Measurements from ENCODE around the gene MRPL2.

The MRPL2 gene

DNA sequence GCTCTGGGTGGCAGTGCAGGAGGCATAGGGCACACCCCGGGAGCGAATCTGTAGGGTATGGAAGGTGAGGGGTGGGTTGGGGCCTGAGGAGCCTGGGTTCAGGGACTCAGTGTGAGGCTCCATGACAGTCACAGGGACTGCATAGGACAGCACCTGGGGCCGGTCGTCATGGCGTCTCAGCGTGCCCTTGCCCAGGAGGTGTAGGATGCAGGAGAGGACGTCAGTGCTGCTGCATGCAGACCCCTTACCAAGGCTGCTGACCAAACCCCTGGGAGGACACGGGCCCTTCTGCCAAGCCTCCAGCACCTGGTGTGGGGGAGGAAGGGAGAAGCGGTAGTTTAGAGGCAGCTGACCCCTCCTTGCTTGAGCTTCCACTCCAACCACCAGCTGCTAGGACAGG is 21.5 kb downstream of the MRPL2 start:
- Histone ChIP-seq H2BK120ac (ENCODE audit: low read depth, low read length) (no peak overlapping the region), H2BK5ac (ENCODE audit: low read length) (peak overlapping the region; percentile 75), H3K4me3 (ENCODE audit: low read length in 2 of 2) (no peak overlapping the region), H4K8ac (ENCODE audit: low read depth, low read length) (no peak overlapping the region), H3K9ac (ENCODE audit: low read depth, low read length, poor library complexity) (no peak overlapping the region), H3K4me1 (ENCODE audit: control insufficient read depth in 2 of 2, insufficient read depth in 1 of 2, low read depth in 1 of 2, low read length in 2 of 2) (peaks cover 0 to 3% of the 10 kb centered on the region in 2 donors), H3K4me2 (ENCODE audit: insufficient read depth, low read length, poor library complexity, severe bottlenecking) (no peak overlapping the region), H3K4ac (ENCODE audit: low read length) (no peak overlapping the region), H3K14ac (ENCODE audit: low read length) (peak overlapping the region; percentile 38), H3K9me3 (replicated peaks in 1 of 2; ENCODE audit: control insufficient read depth in 2 of 2, insufficient read depth in 1 of 2, low read depth in 1 of 2, low read length in 2 of 2) (no peaks in the 10 kb centered on the region), H2AFZ (ENCODE audit: low read length) (no peak overlapping the region), H3K36me3 (replicated peaks in 1 of 2; ENCODE audit: control insufficient read depth in 2 of 2, insufficient read depth in 2 of 2, low read length in 2 of 2) (peaks cover 55 to 84% of the 10 kb centered on the region in 2 donors), H2BK12ac (ENCODE audit: low read length) (no peak overlapping the region), H3K27me3 (ENCODE audit: control insufficient read depth in 3 of 3, insufficient read depth in 3 of 3, low read depth in 1 of 3, low read length in 3 of 3) (no peaks in the 10 kb centered on the region), H3K23ac (ENCODE audit: low read depth, low read length, poor library complexity) (peak overlapping the region; percentile 96), H4K91ac (ENCODE audit: low read depth, low read length, poor library complexity) (no peak overlapping the region), H3K79me1 (ENCODE audit: low read depth, low read length) (peaks cover 4% of the 10 kb centered on the region), H2BK15ac (ENCODE audit: low read length) (no peak overlapping the region), H3K18ac (ENCODE audit: low read length) (no peak overlapping the region), H3K27ac (replicated peaks; ENCODE audit: low read length) (no peak overlapping the region), H2AK5ac (ENCODE audit: low read depth, low read length) (no peak overlapping the region)
- no CpG with 5 or more reads among the region's 9 CpGs for WGBS, 2 donors (ENCODE audit: extremely low coverage in 2 of 2, insufficient read length in 2 of 2, insufficient replicate concordance in 1 of 2)
- no peak for DNase-seq (ENCODE audit: low spot score)

DNA sequence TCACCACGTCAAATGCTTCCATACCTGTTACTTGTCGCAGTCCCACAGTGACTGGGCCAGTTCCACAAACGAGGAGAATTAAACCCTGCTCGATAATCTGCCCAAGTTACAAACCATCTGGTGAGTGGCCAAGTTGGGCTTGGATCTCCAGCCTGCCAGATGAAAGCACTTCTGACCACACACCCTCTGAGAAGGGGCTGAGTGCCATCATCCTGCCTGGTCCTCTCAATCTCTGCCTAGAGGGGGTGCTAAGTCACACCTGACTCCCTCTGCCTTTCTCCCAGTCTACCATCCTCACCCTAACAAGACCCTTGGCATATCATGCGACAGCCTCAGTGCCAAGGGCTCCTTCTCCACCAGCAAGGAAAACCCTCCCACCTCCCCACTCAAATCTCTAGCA is 22.0 kb downstream of the MRPL2 start:
- H3K9ac ChIP-seq (ENCODE audit: low read depth, low read length, poor library complexity) = no peak overlapping the region
- no peak overlapping the region for H3K27ac ChIP-seq (replicated peaks; ENCODE audit: low read length)
- no peak overlapping the region for H2BK120ac ChIP-seq (ENCODE audit: low read depth, low read length)
- H3K4me2 ChIP-seq (ENCODE audit: insufficient read depth, low read length, poor library complexity, severe bottlenecking) = no peak overlapping the region
- no peak overlapping the region for H3K4ac ChIP-seq (ENCODE audit: low read length)
- no peak overlapping the region for H2AFZ ChIP-seq (ENCODE audit: low read length)
- no CpG with 5 or more reads among the region's 5 CpGs for WGBS, 2 donors (ENCODE audit: extremely low coverage in 2 of 2, insufficient read length in 2 of 2, insufficient replicate concordance in 1 of 2)
- DNase-seq (ENCODE audit: low spot score) = no peak
- no peak overlapping the region for H4K8ac ChIP-seq (ENCODE audit: low read depth, low read length)
- H3K79me1 ChIP-seq (ENCODE audit: low read depth, low read length) = peaks cover 4% of the 10 kb centered on the region
- no peak overlapping the region for H3K18ac ChIP-seq (ENCODE audit: low read length)
- H3K14ac ChIP-seq (ENCODE audit: low read length) = no peak overlapping the region
- no peak overlapping the region for H2AK5ac ChIP-seq (ENCODE audit: low read depth, low read length)
- no peaks in the 10 kb centered on the region for H3K27me3 ChIP-seq (ENCODE audit: control insufficient read depth in 3 of 3, insufficient read depth in 3 of 3, low read depth in 1 of 3, low read length in 3 of 3)
- H2BK15ac ChIP-seq (ENCODE audit: low read length) = no peak overlapping the region
- no peak overlapping the region for H2BK12ac ChIP-seq (ENCODE audit: low read length)
- H3K36me3 ChIP-seq (replicated peaks in 1 of 2; ENCODE audit: control insufficient read depth in 2 of 2, insufficient read depth in 2 of 2, low read length in 2 of 2) = peaks cover 53 to 86% of the 10 kb centered on the region in 2 donors
- H3K4me1 ChIP-seq (ENCODE audit: control insufficient read depth in 2 of 2, insufficient read depth in 1 of 2, low read depth in 1 of 2, low read length in 2 of 2) = peaks cover 0 to 3% of the 10 kb centered on the region in 2 donors
- H4K91ac ChIP-seq (ENCODE audit: low read depth, low read length, poor library complexity) = no peak overlapping the region
- peak overlapping the region; percentile 40 for H3K23ac ChIP-seq (ENCODE audit: low read depth, low read length, poor library complexity)
- no peak overlapping the region for H2BK5ac ChIP-seq (ENCODE audit: low read length)
- H3K4me3 ChIP-seq (ENCODE audit: low read length in 2 of 2) = no peak overlapping the region
- no peaks in the 10 kb centered on the region for H3K9me3 ChIP-seq (replicated peaks in 1 of 2; ENCODE audit: control insufficient read depth in 2 of 2, insufficient read depth in 1 of 2, low read depth in 1 of 2, low read length in 2 of 2)

DNA sequence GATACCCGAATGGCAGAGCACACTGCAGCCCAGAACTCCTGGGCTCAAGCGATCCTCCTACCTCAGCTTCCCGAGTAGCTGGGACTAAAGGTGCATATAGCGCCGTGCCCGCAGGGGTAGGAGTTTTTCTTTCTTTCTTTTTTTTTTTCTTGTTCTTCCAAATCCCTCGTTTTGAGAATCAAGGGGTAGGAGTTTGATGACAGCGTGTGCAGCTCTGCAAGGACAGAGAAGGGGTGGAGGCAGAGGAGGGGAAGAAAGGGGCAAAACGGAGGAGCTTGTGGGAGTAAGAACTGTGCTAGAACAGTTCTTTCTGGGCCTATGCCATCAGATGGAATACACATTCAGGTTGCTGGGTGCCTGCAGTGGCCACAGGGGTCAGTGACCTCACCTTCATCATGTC is 22.5 kb downstream of the MRPL2 start:
- H3K79me1 ChIP-seq (ENCODE audit: low read depth, low read length) = peaks cover 4% of the 10 kb centered on the region
- no peak overlapping the region for H4K8ac ChIP-seq (ENCODE audit: low read depth, low read length)
- H3K27ac ChIP-seq (replicated peaks; ENCODE audit: low read length) = no peak overlapping the region
- WGBS, 2 donors (ENCODE audit: extremely low coverage in 2 of 2, insufficient read length in 2 of 2, insufficient replicate concordance in 1 of 2) = no CpG with 5 or more reads among the region's 9 CpGs
- H2BK120ac ChIP-seq (ENCODE audit: low read depth, low read length) = no peak overlapping the region
- H3K18ac ChIP-seq (ENCODE audit: low read length) = no peak overlapping the region
- H2BK15ac ChIP-seq (ENCODE audit: low read length) = no peak overlapping the region
- no peak overlapping the region for H3K4ac ChIP-seq (ENCODE audit: low read length)
- no peak overlapping the region for H4K91ac ChIP-seq (ENCODE audit: low read depth, low read length, poor library complexity)
- no peak overlapping the region for H3K4me2 ChIP-seq (ENCODE audit: insufficient read depth, low read length, poor library complexity, severe bottlenecking)
- H2AK5ac ChIP-seq (ENCODE audit: low read depth, low read length) = no peak overlapping the region
- no peak overlapping the region for H2BK5ac ChIP-seq (ENCODE audit: low read length)
- H3K9me3 ChIP-seq (replicated peaks in 1 of 2; ENCODE audit: control insufficient read depth in 2 of 2, insufficient read depth in 1 of 2, low read depth in 1 of 2, low read length in 2 of 2) = no peaks in the 10 kb centered on the region
- peaks cover 0 to 3% of the 10 kb centered on the region in 2 donors for H3K4me1 ChIP-seq (ENCODE audit: control insufficient read depth in 2 of 2, insufficient read depth in 1 of 2, low read depth in 1 of 2, low read length in 2 of 2)
- no peak for DNase-seq (ENCODE audit: low spot score)
- no peak overlapping the region for H3K4me3 ChIP-seq (ENCODE audit: low read length in 2 of 2)
- no peak overlapping the region for H2BK12ac ChIP-seq (ENCODE audit: low read length)
- H3K23ac ChIP-seq (ENCODE audit: low read depth, low read length, poor library complexity) = no peak overlapping the region
- peaks cover 53 to 87% of the 10 kb centered on the region in 2 donors for H3K36me3 ChIP-seq (replicated peaks in 1 of 2; ENCODE audit: control insufficient read depth in 2 of 2, insufficient read depth in 2 of 2, low read length in 2 of 2)
- no peak overlapping the region for H3K9ac ChIP-seq (ENCODE audit: low read depth, low read length, poor library complexity)
- no peaks in the 10 kb centered on the region for H3K27me3 ChIP-seq (ENCODE audit: control insufficient read depth in 3 of 3, insufficient read depth in 3 of 3, low read depth in 1 of 3, low read length in 3 of 3)
- H3K14ac ChIP-seq (ENCODE audit: low read length) = no peak overlapping the region
- no peak overlapping the region for H2AFZ ChIP-seq (ENCODE audit: low read length)

DNA sequence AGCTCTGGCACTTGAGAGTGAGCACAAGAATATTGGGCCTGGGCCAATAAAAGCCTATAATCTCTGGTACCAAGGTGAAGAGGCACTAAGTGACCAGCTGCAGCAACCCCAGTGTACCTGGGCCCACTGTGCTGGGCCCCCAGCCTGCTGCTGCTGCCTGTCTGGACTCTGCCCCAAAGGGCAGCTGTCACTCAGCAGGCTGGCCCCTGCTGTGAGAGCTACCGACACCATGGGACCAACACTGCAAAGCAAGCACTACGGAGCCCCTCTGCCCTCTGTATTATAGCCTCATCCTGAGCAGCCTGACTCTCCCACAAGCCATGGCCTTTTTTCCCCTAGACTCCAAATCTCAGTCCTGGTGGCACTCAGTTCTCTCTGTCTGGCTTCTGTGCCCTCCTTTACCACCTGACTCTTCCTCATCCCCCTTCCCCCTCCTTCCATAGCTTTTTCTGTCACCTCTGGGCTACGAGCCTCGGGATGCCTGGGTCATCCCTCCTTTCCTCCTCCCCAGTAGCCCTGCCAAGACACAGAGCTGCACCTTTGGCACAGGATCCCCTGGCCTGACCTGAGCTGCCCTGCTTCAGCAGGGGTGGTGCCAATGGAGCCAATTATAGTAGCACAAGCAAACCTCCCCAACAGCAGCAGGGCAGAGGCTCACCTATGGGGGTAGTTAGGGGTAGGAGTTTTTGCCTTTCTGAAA is 23.6 kb downstream of the MRPL2 start:
- peaks cover 0 to 3% of the 10 kb centered on the region in 2 donors for H3K4me1 ChIP-seq (ENCODE audit: control insufficient read depth in 2 of 2, insufficient read depth in 1 of 2, low read depth in 1 of 2, low read length in 2 of 2)
- H4K8ac ChIP-seq (ENCODE audit: low read depth, low read length) = no peak overlapping the region
- H3K79me1 ChIP-seq (ENCODE audit: low read depth, low read length) = peaks cover 4% of the 10 kb centered on the region
- peaks cover 50 to 83% of the 10 kb centered on the region in 2 donors for H3K36me3 ChIP-seq (replicated peaks in 1 of 2; ENCODE audit: control insufficient read depth in 2 of 2, insufficient read depth in 2 of 2, low read length in 2 of 2)
- no peaks in the 10 kb centered on the region for H3K9me3 ChIP-seq (replicated peaks in 1 of 2; ENCODE audit: control insufficient read depth in 2 of 2, insufficient read depth in 1 of 2, low read depth in 1 of 2, low read length in 2 of 2)
- H3K27ac ChIP-seq (replicated peaks; ENCODE audit: low read length) = no peak overlapping the region
- H3K27me3 ChIP-seq (ENCODE audit: control insufficient read depth in 3 of 3, insufficient read depth in 3 of 3, low read depth in 1 of 3, low read length in 3 of 3) = no peaks in the 10 kb centered on the region
- H3K4me2 ChIP-seq (ENCODE audit: insufficient read depth, low read length, poor library complexity, severe bottlenecking) = no peak overlapping the region
- WGBS, 2 donors (ENCODE audit: extremely low coverage in 2 of 2, insufficient read length in 2 of 2, insufficient replicate concordance in 1 of 2) = no CpG with 5 or more reads among the region's 4 CpGs
- H3K23ac ChIP-seq (ENCODE audit: low read depth, low read length, poor library complexity) = no peak overlapping the region
- no peak overlapping the region for H3K18ac ChIP-seq (ENCODE audit: low read length)
- H2BK120ac ChIP-seq (ENCODE audit: low read depth, low read length) = no peak overlapping the region
- H4K91ac ChIP-seq (ENCODE audit: low read depth, low read length, poor library complexity) = no peak overlapping the region
- H3K4ac ChIP-seq (ENCODE audit: low read length) = no peak overlapping the region
- no peak overlapping the region for H2BK15ac ChIP-seq (ENCODE audit: low read length)
- no peak overlapping the region for H2AK5ac ChIP-seq (ENCODE audit: low read depth, low read length)
- H2BK12ac ChIP-seq (ENCODE audit: low read length) = no peak overlapping the region
- H3K4me3 ChIP-seq (ENCODE audit: low read length in 2 of 2) = no peak overlapping the region
- H2AFZ ChIP-seq (ENCODE audit: low read length) = no peak overlapping the region
- H2BK5ac ChIP-seq (ENCODE audit: low read length) = no peak overlapping the region
- DNase-seq (ENCODE audit: low spot score) = no peak
- H3K9ac ChIP-seq (ENCODE audit: low read depth, low read length, poor library complexity) = no peak overlapping the region
- no peak overlapping the region for H3K14ac ChIP-seq (ENCODE audit: low read length)

Measured in neuronal stem cell (in vitro differentiated cells).